ENCODE data around the gene NAA20.

DNA sequence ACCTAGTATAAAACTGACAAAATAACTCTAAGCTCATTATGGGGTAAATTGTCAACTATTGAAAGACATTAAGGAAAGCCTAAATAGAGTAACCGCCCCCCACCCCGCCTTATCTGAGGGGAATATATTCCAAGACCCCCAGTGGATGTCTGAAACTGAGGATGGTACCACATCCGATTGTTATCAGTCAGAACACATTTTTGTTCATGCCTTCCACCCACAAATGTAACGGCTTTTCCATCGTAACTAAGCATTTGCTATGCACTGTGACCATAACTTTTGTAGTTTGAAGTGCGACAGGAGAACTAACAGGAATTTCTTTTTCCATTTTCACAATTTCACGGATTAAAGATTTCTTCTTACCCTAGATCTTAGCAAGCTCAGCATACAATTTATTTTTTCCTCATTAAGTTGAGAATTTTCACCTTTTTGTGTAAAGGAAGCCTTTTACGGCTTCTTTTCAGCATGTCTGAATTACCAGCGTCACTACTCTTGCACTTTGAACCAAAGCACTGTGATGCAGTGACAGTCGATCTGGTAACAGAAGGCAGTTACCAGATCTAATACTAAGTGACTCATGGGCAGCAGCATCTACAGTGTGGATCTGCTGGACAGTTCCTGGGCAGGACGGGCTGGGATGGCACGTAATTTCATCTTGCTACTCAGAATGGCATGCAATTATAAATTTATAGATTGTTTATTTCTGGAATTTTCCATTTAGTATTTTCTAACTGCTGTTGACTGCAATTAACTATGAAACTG, 47.0 kb downstream of the NAA20 start:
- TF ChIP-seq, protein P1, sequence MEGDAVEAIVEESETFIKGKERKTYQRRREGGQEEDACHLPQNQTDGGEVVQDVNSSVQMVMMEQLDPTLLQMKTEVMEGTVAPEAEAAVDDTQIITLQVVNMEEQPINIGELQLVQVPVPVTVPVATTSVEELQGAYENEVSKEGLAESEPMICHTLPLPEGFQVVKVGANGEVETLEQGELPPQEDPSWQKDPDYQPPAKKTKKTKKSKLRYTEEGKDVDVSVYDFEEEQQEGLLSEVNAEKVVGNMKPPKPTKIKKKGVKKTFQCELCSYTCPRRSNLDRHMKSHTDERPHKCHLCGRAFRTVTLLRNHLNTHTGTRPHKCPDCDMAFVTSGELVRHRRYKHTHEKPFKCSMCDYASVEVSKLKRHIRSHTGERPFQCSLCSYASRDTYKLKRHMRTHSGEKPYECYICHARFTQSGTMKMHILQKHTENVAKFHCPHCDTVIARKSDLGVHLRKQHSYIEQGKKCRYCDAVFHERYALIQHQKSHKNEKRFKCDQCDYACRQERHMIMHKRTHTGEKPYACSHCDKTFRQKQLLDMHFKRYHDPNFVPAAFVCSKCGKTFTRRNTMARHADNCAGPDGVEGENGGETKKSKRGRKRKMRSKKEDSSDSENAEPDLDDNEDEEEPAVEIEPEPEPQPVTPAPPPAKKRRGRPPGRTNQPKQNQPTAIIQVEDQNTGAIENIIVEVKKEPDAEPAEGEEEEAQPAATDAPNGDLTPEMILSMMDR (IDR thresholded peaks at IDR 0.05) = no peak
- TF ChIP-seq POLR2AphosphoS5 (IDR thresholded peaks at IDR 0.05) = no peak
- TF ChIP-seq POLR2A (IDR thresholded peaks at IDR 0.05) = no peak

Measured in prostate gland (tissue), 2 donors.